Skeletal muscle satellite cell (primary cell): ENCODE measurements around the gene TRPV2. TPM values are rescaled to one million over a fixed set of nuclear protein-coding genes. Genes with fewer than 3 reads are reported as not detected.

ENCODE experiments used
- H3K27me3 ChIP-seq: 2 replicates; pipeline ENCODE4 v1.7.0; 2013; ENCODE audit warnings: low read length; ENCODE audit not compliant: control insufficient read depth, insufficient read depth
- H3K36me3 ChIP-seq: 2 replicates; pipeline ENCODE4 v1.7.0; 2013; ENCODE audit warnings: mild to moderate bottlenecking, control low read depth, low read length; ENCODE audit not compliant: insufficient read depth
- H3K4me1 ChIP-seq: 2 replicates; pipeline ENCODE4 v1.7.0; 2013; ENCODE audit warnings: low read length; ENCODE audit not compliant: control insufficient read depth, insufficient read depth
- H3K4me2 ChIP-seq: 2 replicates; pipeline ENCODE4 v1.7.0; 2013; ENCODE audit warnings: mild to moderate bottlenecking, low read length
- H3K4me3 ChIP-seq: 2 replicates; pipeline ENCODE4 v1.7.0; 2013; ENCODE audit warnings: low read length
- H3K9ac ChIP-seq: 2 replicates; pipeline ENCODE4 v1.7.0; 2013; ENCODE audit warnings: mild to moderate bottlenecking, low read depth, low read length, moderate library complexity
- H3K9me3 ChIP-seq: replicated peaks from 2 replicates; pipeline ENCODE4 v1.7.0; 2013; ENCODE audit warnings: mild to moderate bottlenecking, control low read depth, low read length
- total RNA-seq: library from RNA; depleted of rRNA; stranded (reverse); fragments of >200 nt; gene quantifications from 2 replicates; pipeline ENCODE4 v1.2.3, GENCODE V29; 2012; rRNA removed

The TRPV2 gene
- 59.8 and 117 TPM in 2 replicates for total RNA-seq

- Histone ChIP-seq H3K4me1 (peaks cover 43% of the 10 kb centered on the region), H3K4me3 (peak within 1 kb of the TSS; percentile 83), H3K9ac (peak within 1 kb of the TSS; percentile 85), H3K9me3 (no peaks in the 10 kb centered on the region), H3K27me3 (no peaks in the 10 kb centered on the region), H3K4me2 (peak within 1 kb of the TSS; percentile 84), H3K36me3 (peaks cover 17% of the 10 kb centered on the region)
These were observed at the start of gene TRPV2 for GRCh38 chr17:16415031-16415924. Gene TRPV2 (plus strand): TSS chr17:16415571. CDS start chr17:16417669, 2,098 bp downstream.

GRCh38 chr17:16371742-16372141 is 43.6 kb upstream of the TRPV2 start:
- no peaks in the 10 kb centered on the region for H3K9me3 ChIP-seq
- peaks cover 5% of the 10 kb centered on the region for H3K4me1 ChIP-seq
- no peaks in the 10 kb centered on the region for H3K36me3 ChIP-seq
- no peaks in the 10 kb centered on the region for H3K27me3 ChIP-seq
- no peak overlapping the region for H3K4me3 ChIP-seq
- H3K9ac ChIP-seq: no peak overlapping the region
- H3K4me2 ChIP-seq: no peak overlapping the region

DNA sequence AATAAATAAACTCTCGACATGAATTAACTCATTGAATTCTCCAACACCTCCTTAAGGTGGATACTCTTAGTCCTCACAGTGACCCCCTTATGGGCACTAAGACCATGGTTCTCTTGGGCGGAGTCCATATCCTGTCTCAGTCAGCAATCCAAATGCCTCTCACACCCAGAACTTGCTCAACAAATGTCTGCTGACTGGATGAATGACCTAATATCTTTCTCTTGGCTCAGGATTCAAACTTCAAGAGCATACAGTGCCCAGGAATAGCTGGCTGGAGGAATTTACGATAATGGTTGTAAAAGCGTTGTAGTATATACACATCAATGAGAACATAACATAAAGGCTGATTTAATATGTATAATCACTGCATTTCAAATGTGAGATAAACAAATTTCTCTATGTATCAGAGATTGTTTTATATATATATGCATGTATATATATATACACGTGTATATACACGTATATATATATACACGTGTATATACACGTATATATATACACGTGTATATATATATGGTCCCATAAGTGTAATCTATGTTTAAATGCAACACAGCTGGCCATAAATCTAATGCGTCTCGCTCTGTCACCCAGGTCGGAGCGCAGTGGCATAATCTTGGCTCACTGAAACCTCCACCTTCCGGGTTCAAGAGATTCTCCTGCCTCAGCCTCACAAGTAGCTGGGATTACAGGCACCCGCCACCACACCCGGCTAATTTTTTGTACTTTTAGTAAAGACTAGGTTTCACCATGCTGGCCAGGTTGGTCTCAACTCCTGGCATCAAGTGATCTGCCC is 41.0 kb upstream of the TRPV2 start:
- Histone ChIP-seq H3K4me1 (peaks cover 13% of the 10 kb centered on the region), H3K4me3 (no peak overlapping the region)

GRCh38 chr17:16377941-16378341 is 37.4 kb upstream of the TRPV2 start:
- H3K4me1 ChIP-seq: peaks cover 24% of the 10 kb centered on the region
- no peaks in the 10 kb centered on the region for H3K27me3 ChIP-seq
- H3K4me2 ChIP-seq: no peak overlapping the region
- H3K36me3 ChIP-seq: peaks cover 15% of the 10 kb centered on the region
- H3K9me3 ChIP-seq: no peaks in the 10 kb centered on the region
- H3K4me3 ChIP-seq: no peak overlapping the region
- H3K9ac ChIP-seq: no peak overlapping the region

More for the DNA sequence above, 41.0 kb upstream of the TRPV2 start:
- Histone ChIP-seq H3K36me3 (no peaks in the 10 kb centered on the region), H3K27me3 (no peaks in the 10 kb centered on the region), H3K4me2 (no peak overlapping the region), H3K9me3 (no peaks in the 10 kb centered on the region), H3K9ac (no peak overlapping the region)

DNA sequence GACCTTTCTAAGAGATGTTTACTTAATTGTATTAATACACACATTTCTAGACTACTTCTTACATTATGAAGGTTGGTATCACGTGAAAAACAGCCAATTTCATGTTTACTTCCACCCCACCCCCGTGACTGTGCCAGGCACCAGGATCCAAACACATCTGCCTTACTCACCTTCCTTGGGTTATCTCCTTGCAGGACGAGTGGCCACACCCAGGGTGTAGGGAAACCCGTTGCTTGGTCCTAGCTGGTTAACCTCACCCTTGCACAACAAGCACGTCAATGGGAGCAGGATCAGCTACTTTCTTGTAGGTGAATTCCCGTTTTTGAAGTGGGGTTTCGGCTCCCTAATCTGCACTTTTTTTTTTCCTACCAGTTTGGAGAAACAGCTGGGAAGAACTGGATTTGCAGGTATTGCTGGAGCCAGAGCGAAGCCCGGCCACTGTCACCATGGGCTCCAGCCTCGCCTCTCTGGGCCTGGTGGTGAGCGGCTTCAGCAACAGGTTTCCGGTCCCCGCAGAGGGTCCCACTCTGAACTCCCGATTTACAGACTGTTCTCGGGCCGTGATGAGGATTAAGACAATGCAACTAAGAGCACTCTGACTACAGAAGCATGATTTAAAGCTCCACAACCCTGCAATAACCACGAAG is 36.6 kb upstream of the TRPV2 start:
- Histone ChIP-seq H3K9me3 (no peaks in the 10 kb centered on the region), H3K4me1 (peaks cover 29% of the 10 kb centered on the region), H3K4me2 (no peak overlapping the region), H3K27me3 (no peaks in the 10 kb centered on the region), H3K4me3 (no peak overlapping the region), H3K36me3 (peaks cover 22% of the 10 kb centered on the region), H3K9ac (no peak overlapping the region)

DNA sequence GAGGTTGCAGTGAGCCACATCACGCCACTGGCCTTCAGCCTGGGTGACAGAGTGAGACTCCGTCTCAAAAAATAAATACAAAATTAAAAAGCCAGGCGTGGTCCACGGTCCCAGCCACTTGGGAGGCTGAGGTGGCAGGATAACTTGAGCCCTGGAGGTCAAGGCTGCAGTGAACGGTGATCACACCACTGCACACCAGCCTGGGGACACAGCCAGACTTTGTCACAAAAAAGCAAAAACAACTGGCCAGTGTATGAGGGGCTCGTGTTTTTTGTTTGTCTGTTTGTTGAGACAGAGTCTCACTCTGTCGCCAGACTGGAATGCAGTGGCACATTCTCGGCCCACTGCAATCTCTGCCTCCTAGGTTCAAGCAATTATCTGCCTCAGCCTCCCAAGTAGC is 35.7 kb upstream of the TRPV2 start:
- H3K4me1 ChIP-seq: peaks cover 25% of the 10 kb centered on the region
- H3K9ac ChIP-seq: no peak overlapping the region
- H3K9me3 ChIP-seq: no peaks in the 10 kb centered on the region
- H3K36me3 ChIP-seq: peaks cover 22% of the 10 kb centered on the region
- no peak overlapping the region for H3K4me3 ChIP-seq
- no peaks in the 10 kb centered on the region for H3K27me3 ChIP-seq
- H3K4me2 ChIP-seq: no peak overlapping the region

GRCh38 chr17:16380640-16381495 is 34.5 kb upstream of the TRPV2 start, which contains the start of gene UBB:
Gene UBB (plus strand): TSS chr17:16381091. CDS start chr17:16381908, 817 bp downstream.
- H3K4me2 ChIP-seq: peak within 1 kb of the TSS; percentile 82
- H3K9me3 ChIP-seq: no peaks in the 10 kb centered on the region
- H3K4me1 ChIP-seq: peaks cover 25% of the 10 kb centered on the region
- H3K9ac ChIP-seq: peak within 1 kb of the TSS; percentile 89
- H3K27me3 ChIP-seq: no peaks in the 10 kb centered on the region
- peaks cover 22% of the 10 kb centered on the region for H3K36me3 ChIP-seq
- peak within 1 kb of the TSS; percentile 76 for H3K4me3 ChIP-seq

DNA sequence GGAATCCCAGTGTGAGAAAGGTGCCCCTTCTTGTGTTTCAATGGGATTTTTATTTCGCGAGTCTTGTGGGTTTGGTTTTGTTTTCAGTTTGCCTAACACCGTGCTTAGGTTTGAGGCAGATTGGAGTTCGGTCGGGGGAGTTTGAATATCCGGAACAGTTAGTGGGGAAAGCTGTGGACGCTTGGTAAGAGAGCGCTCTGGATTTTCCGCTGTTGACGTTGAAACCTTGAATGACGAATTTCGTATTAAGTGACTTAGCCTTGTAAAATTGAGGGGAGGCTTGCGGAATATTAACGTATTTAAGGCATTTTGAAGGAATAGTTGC is 33.9 kb upstream of the TRPV2 start:
- peaks cover 22% of the 10 kb centered on the region for H3K36me3 ChIP-seq
- no peaks in the 10 kb centered on the region for H3K9me3 ChIP-seq
- H3K4me3 ChIP-seq: peak overlapping the region; percentile 76
- no peaks in the 10 kb centered on the region for H3K27me3 ChIP-seq
- H3K4me1 ChIP-seq: peaks cover 28% of the 10 kb centered on the region
- peak overlapping the region; percentile 82 for H3K4me2 ChIP-seq
- H3K9ac ChIP-seq: peak overlapping the region; percentile 89

- peak overlapping the region; percentile 82 for H3K4me2 ChIP-seq
- peak overlapping the region; percentile 76 for H3K4me3 ChIP-seq
- peaks cover 22% of the 10 kb centered on the region for H3K36me3 ChIP-seq
- H3K27me3 ChIP-seq: no peaks in the 10 kb centered on the region
- no peaks in the 10 kb centered on the region for H3K9me3 ChIP-seq
- no peak overlapping the region for H3K9ac ChIP-seq
- peaks cover 26% of the 10 kb centered on the region for H3K4me1 ChIP-seq
These were observed 32.2 kb upstream of the TRPV2 start for GRCh38 chr17:16383216-16383615.

GRCh38 chr17:16383772-16384287 is 31.5 kb upstream of the TRPV2 start:
- Histone ChIP-seq H3K27me3 (no peaks in the 10 kb centered on the region), H3K36me3 (peaks cover 22% of the 10 kb centered on the region), H3K9ac (no peak overlapping the region), H3K9me3 (no peaks in the 10 kb centered on the region), H3K4me2 (peak overlapping the region; percentile 82), H3K4me1 (peaks cover 25% of the 10 kb centered on the region), H3K4me3 (no peak overlapping the region)
